HepG2 (cell line): ENCODE data around the gene GALNT16. TPM values are rescaled to one million over a fixed set of nuclear protein-coding genes. Genes with fewer than 3 reads are reported as not detected.

ENCODE experiments used
- EEA1 ChIP-seq: sonication (generic); formaldehyde crosslinking; IDR thresholded peaks from 2 replicates; pipeline ENCODE4 v1.5.1; 2020; ENCODE audit warnings: mild to moderate bottlenecking, missing genetic modification reagents, borderline replicate concordance
- GPBP1L1 ChIP-seq: sonication (generic); formaldehyde crosslinking; IDR thresholded peaks from 2 replicates; pipeline ENCODE4 v1.5.0; 2020; ENCODE audit warnings: mild to moderate bottlenecking, missing genetic modification reagents
- MED1 ChIP-seq: sonication (generic); formaldehyde crosslinking; IDR thresholded peaks from 2 replicates; pipeline ENCODE4 v1.4.0; 2020; ENCODE audit warnings: missing genetic modification reagents
- MXD1 ChIP-seq: sonication (generic); formaldehyde crosslinking; IDR thresholded peaks from 2 replicates; pipeline ENCODE4 v1.4.0; 2020; ENCODE audit warnings: mild to moderate bottlenecking, missing genetic modification reagents
- NFYB ChIP-seq: sonication (generic); formaldehyde crosslinking; IDR thresholded peaks from 2 replicates; pipeline ENCODE4 v1.4.0; 2020; ENCODE audit warnings: missing genetic modification reagents
- PATZ1 ChIP-seq: sonication (generic); formaldehyde crosslinking; IDR thresholded peaks from 2 replicates; pipeline ENCODE4 v1.4.0; 2020; ENCODE audit warnings: missing genetic modification reagents
- PRMT3 ChIP-seq: sonication (generic); formaldehyde crosslinking; IDR thresholded peaks from 2 replicates; pipeline ENCODE4 v1.8.1; 2022; ENCODE audit warnings: low read depth, mild to moderate bottlenecking, moderate library complexity, missing genetic modification reagents, borderline replicate concordance
- RNF219 ChIP-seq: sonication (generic); formaldehyde crosslinking; IDR thresholded peaks from 2 replicates; pipeline ENCODE4 v1.5.0; 2020; ENCODE audit warnings: mild to moderate bottlenecking, missing genetic modification reagents
- SETDB1 ChIP-seq: sonication (generic); formaldehyde crosslinking; IDR thresholded peaks from 2 replicates; pipeline ENCODE4 v1.5.1; 2020; ENCODE audit warnings: missing genetic modification reagents, mild to moderate bottlenecking, borderline replicate concordance
- SSRP1 ChIP-seq: IDR thresholded peaks from 2 replicates; pipeline ENCODE4 v1.6.1; 2016; ENCODE audit warnings: control low read depth
- TERF1 ChIP-seq: sonication (generic); formaldehyde crosslinking; IDR thresholded peaks from 2 replicates; pipeline ENCODE4 v1.8.0; 2022; ENCODE audit warnings: mild to moderate bottlenecking, missing genetic modification reagents, moderate library complexity
- ZBTB14 ChIP-seq: sonication (generic); formaldehyde crosslinking; IDR thresholded peaks from 2 replicates; pipeline ENCODE4 v1.4.0; 2020; ENCODE audit warnings: missing genetic modification reagents
- ZNF281 ChIP-seq: sonication (generic); formaldehyde crosslinking; IDR thresholded peaks from 2 replicates; pipeline ENCODE4 v1.4.0; 2020; ENCODE audit warnings: missing genetic modification reagents, borderline replicate concordance
- ZNF543 ChIP-seq: sonication (generic); formaldehyde crosslinking; IDR thresholded peaks from 2 replicates; pipeline ENCODE4 v1.4.0; 2020; ENCODE audit warnings: mild to moderate bottlenecking, missing genetic modification reagents
- ZNF607 ChIP-seq: sonication (generic); formaldehyde crosslinking; IDR thresholded peaks from 2 replicates; pipeline ENCODE4 v1.5.1; 2020; ENCODE audit warnings: missing genetic modification reagents, mild to moderate bottlenecking, borderline replicate concordance
- ZNF747 ChIP-seq: sonication (generic); formaldehyde crosslinking; IDR thresholded peaks from 2 replicates; pipeline ENCODE4 v1.8.1; 2023; ENCODE audit warnings: missing genetic modification reagents, mild to moderate bottlenecking, borderline replicate concordance
- polyA plus RNA-seq, 8 experiments: library from polyadenylated mRNA; depleted of rRNA in 3 of 8; stranded (reverse) in 7 of 8; unstranded in 1 of 8; fragments of >200 nt; fragmentation: Illumina TruSeq in 4 of 8; extraction: Trizol in 4 of 8; gene quantifications; 2 replicates each; pipeline versions ENCODE4 v1.2.1 to v1.2.3, GENCODE V29; 2011 to 2016; ENCODE audit warnings: low read depth in 4 of 8, missing spikeins in 1 of 8, mixed read lengths in 1 of 8; ENCODE audit not compliant: insufficient read depth in 1 of 8
- total RNA-seq, 5 experiments: library from RNA; depleted of rRNA; stranded (reverse); fragments of >200 nt; fragmentation: Illumina TruSeq; extraction: Trizol; gene quantifications; 2 replicates each; pipeline ENCODE4 v1.2.3, GENCODE V29; 2016; ENCODE audit warnings: low read depth in 1 of 5

GALNT16 gene
- total and polyA plus RNA-seq, 2 of the 13 experiments (the other 11 are each of a cell fraction or from before 2014, with no cell fraction given) = 0.54 to 0.82 TPM

GRCh38 chr14:69260861-69261564, 1.1 kb downstream of the GALNT16 start (continued):
- TF ChIP-seq ZBTB14 (CRISPR knock-in tag) = no peak; the same call in 1 of the 2 replicates
- no peak for TF ChIP-seq SETDB1 (CRISPR knock-in tag)
- TF ChIP-seq EEA1 (CRISPR knock-in tag) = no peak
- no peak for TF ChIP-seq MED1 (CRISPR knock-in tag)
- TF ChIP-seq NFYB (CRISPR knock-in tag) = no peak
- no peak for TF ChIP-seq SSRP1 (CRISPR knock-in tag)
- TF ChIP-seq RNF219 (CRISPR knock-in tag) = no peak
- no peak for TF ChIP-seq GPBP1L1 (CRISPR knock-in tag)
- TF ChIP-seq ZNF281 (CRISPR knock-in tag) = no peak
- TF ChIP-seq ZNF543 (CRISPR knock-in tag) = no peak
- TF ChIP-seq ZNF607 = no peak
- no peak for TF ChIP-seq ZNF747 (CRISPR knock-in tag)
- 0 out of 2 replicates have a peak, but pooled peaks have one; percentile 18 for TF ChIP-seq MXD1 (CRISPR knock-in tag)
- TF ChIP-seq TERF1 (CRISPR knock-in tag) = no peak
- TF ChIP-seq PATZ1 (CRISPR knock-in tag) = peak; percentile 69
- TF ChIP-seq PRMT3 (CRISPR knock-in tag) = no peak
